HepG2 (cell line): ENCODE results near the gene HBA1. TPM values are rescaled to one million over a fixed set of nuclear protein-coding genes. Genes with fewer than 3 reads are reported as not detected.
A peak's percentile ranks its signal among the peaks of the same experiment; 100 is the strongest.

Experiments
- CENPT ChIP-seq: sonication (generic); formaldehyde crosslinking; IDR thresholded peaks from 2 replicates; pipeline ENCODE4 v1.8.0; 2022; ENCODE audit warnings: low read depth, mild to moderate bottlenecking, moderate library complexity, missing genetic modification reagents
- DPF2 ChIP-seq: sonication (generic); formaldehyde crosslinking; IDR thresholded peaks from 2 replicates; pipeline ENCODE4 v1.4.0; 2020; ENCODE audit warnings: mild to moderate bottlenecking, low read depth, missing genetic modification reagents, borderline replicate concordance
- E2F1 ChIP-seq: sonication (generic); formaldehyde crosslinking; IDR thresholded peaks from 2 replicates; pipeline ENCODE4 v1.5.0; 2020; ENCODE audit warnings: missing genetic modification reagents
- EP300 ChIP-seq, 3 experiments: sonication (generic) in 1 of 3; formaldehyde crosslinking in 1 of 3; IDR thresholded peaks; 2 replicates each; pipeline versions ENCODE4 v1.5.1 to v1.6.1; 2011 to 2020; ENCODE audit warnings: low read depth in 2 of 3, low read length in 2 of 3, borderline replicate concordance in 1 of 3, improper control_type of control experiment in 1 of 3, mild to moderate bottlenecking in 1 of 3, missing genetic modification reagents in 1 of 3, moderate library complexity in 1 of 3
- FOXO1 ChIP-seq: sonication (generic); formaldehyde crosslinking; IDR thresholded peaks from 2 replicates; pipeline ENCODE4 v1.4.0; 2020; ENCODE audit warnings: missing genetic modification reagents
- GATAD2A ChIP-seq: IDR thresholded peaks from 2 replicates; pipeline ENCODE4 v1.6.1; 2016
- KDM5B ChIP-seq: sonication (generic); formaldehyde crosslinking; IDR thresholded peaks from 2 replicates; pipeline ENCODE4 v1.4.0; 2020; ENCODE audit warnings: missing genetic modification reagents, mild to moderate bottlenecking, borderline replicate concordance
- MLX ChIP-seq: IDR thresholded peaks from 2 replicates; pipeline ENCODE4 v1.6.1; 2016
- MXI1 ChIP-seq: IDR thresholded peaks from 3 replicates; pipeline ENCODE4 v1.6.1; 2012; ENCODE audit warnings: low read depth, low read length, inconsistent platforms, borderline replicate concordance
- PCBP1 ChIP-seq: fragments of 200-400 bp; formaldehyde crosslinking; IDR thresholded peaks from 2 replicates; pipeline ENCODE4 v1.6.1; 2017; ENCODE audit warnings: mild to moderate bottlenecking, low read depth, low read length, borderline replicate concordance
- POLR2AphosphoS5 ChIP-seq: IDR thresholded peaks from 2 replicates; pipeline ENCODE4 v1.6.1; 2012; ENCODE audit warnings: low read depth, low read length
- SATB2 ChIP-seq: sonication (generic); formaldehyde crosslinking; IDR thresholded peaks from 2 replicates; pipeline ENCODE4 v1.5.0; 2020; ENCODE audit warnings: missing genetic modification reagents
- SMC3 ChIP-seq: IDR thresholded peaks from 2 replicates; pipeline ENCODE4 v1.6.1; 2011; ENCODE audit warnings: low read length, improper control_type of control experiment
- TFDP2 ChIP-seq: sonication (generic); formaldehyde crosslinking; IDR thresholded peaks from 2 replicates; pipeline ENCODE4 v1.4.0; 2020; ENCODE audit warnings: missing genetic modification reagents
- ZBTB25 ChIP-seq: IDR thresholded peaks from 2 replicates; pipeline ENCODE4 v1.6.1; 2018; ENCODE audit warnings: missing genetic modification reagents
- ZFP41 ChIP-seq: sonication (generic); formaldehyde crosslinking; IDR thresholded peaks from 2 replicates; pipeline ENCODE4 v1.4.0; 2020; ENCODE audit warnings: mild to moderate bottlenecking, missing genetic modification reagents, borderline replicate concordance
- ZFY ChIP-seq: sonication (generic); formaldehyde crosslinking; IDR thresholded peaks from 2 replicates; pipeline ENCODE4 v1.4.0; 2020; ENCODE audit warnings: missing genetic modification reagents
- ZKSCAN8 ChIP-seq: IDR thresholded peaks from 2 replicates; pipeline ENCODE4 v1.6.1; 2016; ENCODE audit warnings: borderline replicate concordance, missing genetic modification reagents, missing compliant biosample characterization
- ZNF251 ChIP-seq: sonication (generic); formaldehyde crosslinking; IDR thresholded peaks from 2 replicates; pipeline ENCODE4 v1.9.0; 2021; ENCODE audit warnings: mild to moderate bottlenecking, missing genetic modification reagents
- ZNF460 ChIP-seq: sonication (generic); formaldehyde crosslinking; IDR thresholded peaks from 2 replicates; pipeline ENCODE4 v1.5.1; 2020; ENCODE audit warnings: missing genetic modification reagents, mild to moderate bottlenecking, borderline replicate concordance
- ZNF790 ChIP-seq: sonication (generic); formaldehyde crosslinking; IDR thresholded peaks from 2 replicates; pipeline ENCODE4 v1.8.0; 2022; ENCODE audit warnings: missing genetic modification reagents, mild to moderate bottlenecking, borderline replicate concordance
- ZSCAN12 ChIP-seq: sonication (generic); formaldehyde crosslinking; IDR thresholded peaks from 2 replicates; pipeline ENCODE4 v1.9.0; 2021; ENCODE audit warnings: mild to moderate bottlenecking, missing genetic modification reagents
- ZSCAN9 ChIP-seq: IDR thresholded peaks from 2 replicates; pipeline ENCODE4 v1.6.1; 2016; ENCODE audit warnings: borderline replicate concordance
- polyA plus RNA-seq, 8 experiments: library from polyadenylated mRNA; depleted of rRNA in 3 of 8; stranded (reverse) in 7 of 8; unstranded in 1 of 8; fragments of >200 nt; fragmentation: Illumina TruSeq in 4 of 8; extraction: Trizol in 4 of 8; gene quantifications; 2 replicates each; pipeline versions ENCODE4 v1.2.1 to v1.2.3, GENCODE V29; 2011 to 2016; ENCODE audit warnings: low read depth in 4 of 8, missing spikeins in 1 of 8, mixed read lengths in 1 of 8; ENCODE audit not compliant: insufficient read depth in 1 of 8
- total RNA-seq, 5 experiments: library from RNA; depleted of rRNA; stranded (reverse); fragments of >200 nt; fragmentation: Illumina TruSeq; extraction: Trizol; gene quantifications; 2 replicates each; pipeline ENCODE4 v1.2.3, GENCODE V29; 2016; ENCODE audit warnings: low read depth in 1 of 5
- TF ChIP-seq, protein P1 (sequence below): sonication (generic); formaldehyde crosslinking; IDR thresholded peaks from 2 replicates; pipeline ENCODE4 v1.4.0; 2020; ENCODE audit warnings: missing genetic modification reagents, low read depth, mild to moderate bottlenecking, borderline replicate concordance

HBA1 gene
- total and polyA plus RNA-seq, 2 of the 13 experiments (the other 11 are each of a cell fraction or from before 2014, with no cell fraction given), result 0.59 TPM; not detected in 1

DNA sequence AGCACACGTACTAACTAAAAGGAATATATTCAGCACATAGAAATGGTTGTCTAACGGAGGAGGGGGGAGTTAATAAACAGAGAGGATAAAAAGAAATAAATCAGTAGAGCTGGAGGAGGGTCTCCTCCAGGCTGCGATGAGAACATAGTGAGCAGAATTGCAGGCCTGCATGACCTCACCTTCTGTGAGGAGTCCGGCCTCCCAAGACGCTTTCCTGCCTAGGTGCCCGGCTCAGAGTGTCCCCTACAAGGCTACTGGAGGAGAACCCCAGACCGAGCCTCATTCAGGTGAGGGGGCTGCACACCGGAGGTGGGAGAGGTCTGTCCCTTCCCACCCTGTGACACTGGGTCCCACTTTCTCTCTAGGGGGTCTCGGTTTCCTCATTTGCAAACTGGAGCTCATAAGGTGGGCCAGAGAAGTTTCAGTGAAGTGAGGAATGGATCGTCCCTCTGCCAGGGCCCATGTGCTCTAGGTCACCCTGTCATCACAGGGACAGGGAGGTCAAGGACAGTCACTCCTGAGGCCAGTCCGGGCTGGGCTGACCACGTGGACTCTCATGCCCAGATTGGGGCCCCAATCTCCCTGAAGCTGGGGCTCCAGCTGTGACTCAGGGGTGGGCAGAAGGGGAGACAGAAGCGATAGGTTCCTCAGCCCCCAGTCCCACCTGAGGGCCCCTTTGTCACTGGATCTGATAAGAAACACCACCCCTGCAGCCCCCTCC is 14.0 kb upstream of the HBA1 start (continued):
- TF ChIP-seq ZFY (CRISPR knock-in tag), result 0 out of 2 replicates have a peak, but pooled peaks have one; percentile 24
- peak; percentile 82; the same call in 1 of the 3 replicates for TF ChIP-seq MXI1
- TF ChIP-seq ZNF251 (CRISPR knock-in tag), result no peak
- TF ChIP-seq ZNF460 (CRISPR knock-in tag), result no peak
- no peak for TF ChIP-seq DPF2 (CRISPR knock-in tag)
- TF ChIP-seq PCBP1, result no peak
- no peak for TF ChIP-seq FOXO1 (CRISPR knock-in tag)
- no peak for TF ChIP-seq POLR2AphosphoS5
- TF ChIP-seq KDM5B (CRISPR knock-in tag), result peak; percentile 48; the same call in 1 of the 2 replicates
- no peak for TF ChIP-seq ZNF790 (CRISPR knock-in tag)
- TF ChIP-seq ZBTB25 (CRISPR knock-in tag), result no peak
- no peak for TF ChIP-seq SMC3
- peak; percentile 56; the same call in 1 of the 2 replicates for TF ChIP-seq MLX
- TF ChIP-seq EP300 (IDR thresholded peaks at IDR 0.05; ENCODE audit: low read depth in 2 of 2, low read length in 2 of 2), result no peak
- TF ChIP-seq EP300 (CRISPR knock-in tag; IDR thresholded peaks at IDR 0.05; ENCODE audit: borderline replicate concordance), result no peak
- TF ChIP-seq GATAD2A (CRISPR knock-in tag), result peak; percentile 58
- TF ChIP-seq SATB2 (CRISPR knock-in tag), result no peak
- no peak for TF ChIP-seq ZKSCAN8
- no peak for TF ChIP-seq ZSCAN12 (CRISPR knock-in tag)
- TF ChIP-seq ZSCAN9, result no peak
- no peak for TF ChIP-seq TFDP2 (CRISPR knock-in tag)
- TF ChIP-seq, protein P1, sequence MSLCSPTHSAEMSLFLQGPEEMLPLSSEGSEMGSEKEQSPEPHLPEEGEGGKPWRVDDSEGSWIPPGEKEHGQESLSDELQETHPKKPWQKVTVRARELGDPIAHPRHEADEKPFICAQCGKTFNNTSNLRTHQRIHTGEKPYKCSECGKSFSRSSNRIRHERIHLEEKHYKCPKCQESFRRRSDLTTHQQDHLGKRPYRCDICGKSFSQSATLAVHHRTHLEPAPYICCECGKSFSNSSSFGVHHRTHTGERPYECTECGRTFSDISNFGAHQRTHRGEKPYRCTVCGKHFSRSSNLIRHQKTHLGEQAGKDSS (CRISPR knock-in tag), result no peak
- TF ChIP-seq E2F1, result no peak
- TF ChIP-seq CENPT (CRISPR knock-in tag), result no peak
- TF ChIP-seq ZFP41 (CRISPR knock-in tag), result no peak
